ENCODE measurements around the gene ARRDC2.

ARRDC2 gene

DNA sequence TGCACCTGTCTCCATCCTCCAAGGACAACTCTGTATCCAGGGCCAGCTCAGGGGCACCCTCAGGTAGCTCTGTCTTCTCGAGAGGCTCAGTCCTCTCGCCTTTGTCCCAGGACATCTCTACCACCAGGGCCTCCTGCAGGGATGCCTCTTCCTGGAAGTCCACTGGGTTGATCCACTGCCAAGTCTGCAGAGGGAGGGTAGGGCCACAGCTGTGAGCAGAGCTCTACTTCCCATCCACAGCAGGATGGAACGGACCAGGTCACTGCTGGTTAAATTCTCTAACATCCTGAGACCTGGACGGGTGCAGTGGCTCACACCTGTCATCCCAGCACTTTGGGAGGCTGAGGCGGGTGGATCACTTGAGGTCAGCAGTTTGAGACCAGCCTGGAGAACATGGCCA, 51.9 kb downstream of the ARRDC2 start:
- no peak for DNase-seq

DNA sequence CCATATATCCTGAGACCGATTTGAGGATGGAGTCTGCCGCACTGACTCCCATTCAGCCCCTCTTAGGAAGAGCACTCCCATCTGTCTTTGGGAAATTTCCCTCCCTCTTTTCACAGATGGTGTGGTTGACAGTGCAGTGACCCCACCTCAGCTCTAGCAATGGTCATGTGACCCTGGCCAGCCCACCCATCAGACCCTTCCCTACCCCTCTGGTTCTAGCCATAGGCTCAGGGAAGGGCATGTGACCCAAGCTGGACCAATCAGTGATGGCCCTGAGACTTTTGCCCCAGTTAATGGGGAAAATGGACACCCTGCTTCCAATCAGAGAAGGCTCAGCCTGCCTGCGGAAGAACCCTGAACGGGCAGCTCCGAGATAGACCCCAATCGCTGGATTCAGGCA, 52.5 kb downstream of the ARRDC2 start:
- no peak for DNase-seq

DNA sequence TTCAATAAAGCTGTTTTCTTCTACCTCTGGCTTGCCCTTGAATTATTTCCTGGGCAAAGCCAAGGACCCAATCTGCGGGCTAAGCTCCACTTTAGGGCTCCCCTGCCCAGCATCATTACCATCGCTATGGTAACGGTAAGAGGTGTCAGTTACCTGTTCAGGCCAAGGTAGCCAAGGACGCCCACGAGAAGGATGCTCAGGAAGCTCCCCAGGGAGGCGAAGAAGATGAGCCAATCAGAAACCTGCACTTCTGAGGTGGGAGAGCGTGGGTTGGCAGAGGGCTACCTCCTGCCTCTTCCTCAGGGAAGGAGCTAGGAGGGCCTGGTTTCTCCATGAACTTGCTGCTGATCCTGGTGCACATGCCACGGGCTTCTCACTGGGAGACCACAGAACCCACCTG, 54.1 kb downstream of the ARRDC2 start:
- DNase-seq = no peak

GRCh38 chr19:18063463-18063862, 55.5 kb downstream of the ARRDC2 start:
- no peak for DNase-seq

All from activated CD8-positive, alpha-beta memory T cell treated with anti-CD3 and anti-CD28 coated beads, Interleukin-2, amount 50 U/mL, for 4 hours (primary cell).